NOMO-1 treated with DMSO at 0.1 percent for 48 hours (cell line): ENCODE data around the gene ACADS.

Source experiments
- DNase-seq: peaks from one replicate; lab custom pipeline; 2025; ENCODE audit not compliant: unreplicated experiment; lab: John Stamatoyannopoulos, UW

Gene ACADS

GRCh38 chr12:120725659-120726509 lies at the start of gene ACADS:
Gene ACADS (plus strand): TSS chr12:120725826. CDS start chr12:120725886, 60 bp downstream.
- DNase-seq: peak; percentile 83

GRCh38 chr12:120677765-120678473 lies 47.7 kb upstream of the ACADS start:
- DNase-seq: peak; percentile 57

- DNase-seq: no peak
Measured at GRCh38 chr12:120678572-120678971, 47.1 kb upstream of the ACADS start.

DNA sequence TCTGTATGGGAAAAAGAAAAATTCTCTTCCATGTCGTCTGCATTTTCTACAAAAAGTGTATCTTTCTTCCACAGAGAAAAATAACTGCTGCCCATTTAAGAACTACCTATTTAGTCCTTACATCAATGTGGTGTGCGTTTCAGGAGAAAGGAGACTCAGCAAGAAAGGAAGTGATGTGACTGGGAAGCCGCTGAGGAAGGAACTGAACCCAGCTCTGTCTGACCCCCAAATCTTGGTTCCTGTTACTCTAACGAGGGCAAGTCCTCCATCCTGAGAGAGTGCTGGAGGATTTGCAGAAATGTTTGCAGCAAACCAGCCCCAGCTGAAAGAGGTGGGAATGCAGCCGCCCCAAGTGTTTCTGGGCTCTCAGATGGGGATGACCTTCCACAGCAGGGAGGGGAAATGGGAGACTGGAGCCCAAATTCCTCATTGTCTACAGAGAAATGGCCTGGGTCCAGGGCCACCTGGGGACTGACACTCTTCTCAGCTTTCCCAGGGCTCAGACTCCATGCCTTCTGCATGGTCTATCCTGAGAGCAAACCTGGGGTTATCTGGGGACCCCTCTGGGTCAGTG lies 45.4 kb upstream of the ACADS start:
- DNase-seq: peak; percentile 28

DNA sequence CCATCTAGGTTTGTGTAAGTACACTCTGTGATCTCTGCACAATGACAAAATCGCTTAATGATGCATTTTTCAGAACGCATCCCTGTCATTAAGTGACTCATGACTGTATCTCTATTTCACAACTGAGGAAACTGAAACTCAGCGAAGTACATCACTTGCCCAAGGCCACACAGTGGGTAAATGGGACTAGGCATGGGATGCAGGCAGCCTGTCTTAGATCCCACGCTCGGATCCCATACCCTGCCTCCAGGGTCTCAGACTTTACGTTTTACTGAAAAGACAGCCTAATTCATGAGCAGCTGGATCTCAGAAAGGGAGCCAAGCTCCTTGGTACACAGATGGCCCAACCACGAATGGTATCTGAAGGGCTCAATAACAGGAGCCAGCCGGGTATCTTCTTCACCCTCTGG lies 41.1 kb upstream of the ACADS start:
- DNase-seq: peak; percentile 90

- DNase-seq: peak; percentile 29
Measured at GRCh38 chr12:120685522-120685921, 40.1 kb upstream of the ACADS start.

DNA sequence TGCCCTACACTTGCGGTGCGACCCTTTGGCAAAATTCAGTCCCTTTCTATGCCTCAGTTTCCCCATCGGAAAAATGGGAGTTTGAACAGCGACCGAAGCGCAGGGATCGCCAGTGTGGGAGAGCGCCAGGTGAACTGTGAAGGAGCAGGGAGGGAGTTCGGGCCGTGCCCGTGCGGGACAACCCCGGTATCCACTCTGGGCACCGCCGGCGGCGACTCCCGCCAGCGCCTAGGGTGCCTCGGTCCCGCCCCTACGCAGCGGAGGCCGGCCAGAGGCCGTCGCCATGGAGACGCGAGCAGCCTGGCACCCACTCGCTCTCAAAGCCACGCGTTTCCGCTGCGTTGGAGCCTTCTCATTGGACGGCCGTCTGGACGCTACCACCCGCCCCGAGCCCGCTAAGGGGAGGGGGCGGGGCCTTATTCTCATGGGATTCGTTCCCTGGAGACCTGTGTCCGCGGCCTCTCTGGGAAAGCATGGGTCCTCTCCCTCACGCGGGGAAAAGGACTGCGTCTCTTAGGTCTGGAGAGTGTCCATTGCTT lies 39.4 kb upstream of the ACADS start:
- DNase-seq: peak; percentile 97

DNA sequence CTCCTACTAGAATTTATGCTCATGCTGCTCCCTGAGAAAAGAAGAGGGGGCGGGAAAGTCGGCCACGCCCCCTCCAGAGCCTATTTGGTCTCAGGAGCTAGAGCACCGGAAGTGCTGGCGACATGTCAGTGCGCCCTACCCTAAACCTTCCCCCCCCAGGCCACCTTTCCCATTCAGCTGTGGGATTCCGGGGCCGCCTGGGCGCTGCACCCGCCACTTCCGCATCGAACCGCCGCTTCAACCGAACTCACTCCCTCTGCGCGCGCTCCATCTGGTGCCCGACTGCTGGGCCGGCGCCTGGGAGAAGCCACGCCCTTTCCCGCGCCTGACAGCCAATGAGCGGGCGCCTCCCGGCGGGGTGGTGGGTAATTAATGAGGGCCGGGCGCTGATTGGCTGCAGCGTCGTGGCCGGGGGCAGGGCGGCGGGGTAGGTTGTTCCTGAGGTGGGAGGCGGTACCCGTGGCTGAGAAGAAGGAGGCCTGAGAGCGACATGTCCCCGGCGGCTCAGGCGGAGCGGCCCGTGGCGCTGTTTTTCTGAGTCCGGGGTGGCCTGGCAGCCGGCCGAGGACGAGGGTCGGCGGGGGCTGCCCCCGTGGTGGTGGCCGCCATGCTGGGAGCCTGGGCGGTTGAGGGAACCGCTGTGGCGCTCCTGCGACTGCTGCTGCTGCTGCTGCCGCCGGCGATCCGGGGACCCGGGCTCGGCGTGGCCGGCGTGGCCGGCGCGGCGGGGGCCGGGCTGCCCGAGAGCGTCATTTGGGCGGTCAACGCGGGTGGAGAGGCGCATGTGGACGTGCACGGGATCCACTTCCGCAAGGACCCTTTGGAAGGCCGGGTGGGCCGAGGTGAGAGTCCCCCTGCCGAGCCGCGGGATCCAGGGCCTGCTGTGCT lies 38.7 kb upstream of the ACADS start, which contains the start of gene MLEC:
TSS of gene MLEC (plus strand) at position 460 of the 888 bp plus-strand sequence. CDS start at position 608, 148 bp downstream.
- peak; percentile 98 for DNase-seq

- DNase-seq: peak; percentile 17
Measured at GRCh38 chr12:120687578-120688289, 37.9 kb upstream of the ACADS start.

DNA sequence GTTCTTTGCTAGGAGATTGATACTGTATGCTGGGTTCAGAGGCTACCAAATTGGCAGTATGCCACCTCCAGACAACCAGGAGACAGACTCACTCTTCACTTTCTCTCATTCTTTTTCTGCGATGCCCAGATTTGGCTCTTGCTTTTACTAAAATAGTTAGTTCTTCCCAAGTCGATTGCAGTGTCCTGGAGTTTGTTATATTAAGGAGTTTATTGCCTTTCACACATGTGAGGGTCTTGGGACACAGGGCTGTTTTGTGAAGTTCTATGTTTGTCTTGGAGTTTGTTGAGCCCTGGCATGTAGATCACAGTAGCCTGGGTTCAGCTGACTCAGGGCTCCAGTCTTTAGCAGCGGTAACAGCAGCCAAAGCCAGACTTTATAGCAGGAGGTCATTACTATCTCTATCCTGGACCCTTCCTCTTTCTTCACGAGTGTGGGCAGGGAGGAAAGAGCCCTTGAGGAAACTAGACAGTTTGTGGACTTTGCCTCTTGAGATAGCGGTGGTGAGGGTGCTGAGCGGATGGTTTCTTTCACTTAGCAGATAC lies 37.0 kb upstream of the ACADS start:
- DNase-seq: peak; percentile 70

DNA sequence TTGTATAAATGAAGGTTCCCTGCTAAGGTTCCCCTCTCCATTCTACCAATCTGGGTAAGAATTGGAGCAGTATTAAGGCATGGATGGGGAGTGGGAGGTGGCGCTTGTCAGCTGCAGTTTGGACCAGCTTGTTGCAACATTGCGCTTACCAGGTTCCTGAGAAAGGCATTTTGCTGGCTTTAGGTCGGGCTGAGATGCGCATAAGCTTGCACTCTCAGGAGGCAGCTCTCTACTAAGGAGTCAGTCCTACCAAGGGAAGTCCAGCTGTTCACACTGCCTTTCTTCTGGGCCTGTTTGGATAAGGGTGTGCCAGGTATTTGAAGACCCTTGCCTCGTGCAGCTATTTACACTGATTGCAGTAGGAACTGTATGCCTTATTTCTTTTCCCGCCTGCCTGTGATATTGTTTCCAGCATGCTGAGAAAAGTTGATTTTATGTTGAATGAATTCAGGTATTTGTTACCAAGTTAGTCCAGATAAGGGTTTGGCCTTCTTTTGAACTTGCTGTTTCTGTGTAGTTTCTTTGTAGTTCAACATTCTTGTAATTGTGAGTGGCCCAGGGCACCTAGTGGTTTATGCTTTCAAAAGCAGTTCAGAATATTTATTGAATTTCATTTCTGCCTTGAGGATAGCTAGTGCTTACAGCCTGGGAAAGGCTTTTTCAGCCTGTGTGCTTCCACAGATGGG lies 36.1 kb upstream of the ACADS start:
- no peak for DNase-seq

GRCh38 chr12:120690083-120690450 lies 35.6 kb upstream of the ACADS start:
- DNase-seq: no peak

- no peak for DNase-seq
Measured at GRCh38 chr12:120690978-120691377, 34.6 kb upstream of the ACADS start.

- DNase-seq: no peak
Measured at GRCh38 chr12:120692524-120693033, 33.0 kb upstream of the ACADS start.

- DNase-seq: no peak
Measured at GRCh38 chr12:120693848-120694247, 31.8 kb upstream of the ACADS start.

- no peak for DNase-seq
Measured at GRCh38 chr12:120696626-120697025, 29.0 kb upstream of the ACADS start.

- DNase-seq: no peak
Measured at GRCh38 chr12:120697344-120697743, 28.3 kb upstream of the ACADS start.

DNA sequence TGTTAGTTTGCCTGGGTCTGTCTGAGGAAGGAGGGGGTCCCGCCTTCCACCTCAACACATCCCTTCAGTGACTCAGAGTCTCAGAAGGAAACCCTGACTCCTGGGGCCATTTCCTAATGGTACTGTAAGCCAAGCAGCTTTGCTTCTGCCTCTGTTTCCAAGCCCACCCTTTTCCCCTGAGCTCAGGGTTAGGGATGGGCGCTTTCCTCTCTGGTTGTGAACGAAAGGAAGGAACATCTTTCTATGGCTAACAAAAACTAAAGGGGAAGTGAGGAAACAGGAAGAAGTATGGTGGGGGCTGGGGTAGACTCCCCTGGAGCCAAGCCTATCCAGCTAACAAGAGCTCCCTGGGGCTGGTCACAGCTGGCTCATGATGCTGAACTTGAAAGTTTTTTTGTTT lies 27.0 kb upstream of the ACADS start:
- DNase-seq: peak; percentile 73

GRCh38 chr12:120699553-120699952 lies 26.1 kb upstream of the ACADS start:
- no peak for DNase-seq
